Hepatocyte (in vitro differentiated cells): Measurements from ENCODE around the gene GPR82.

Experiments
- CTCF ChIP-seq: fragments of 200-600 bp; sonication (generic); IDR thresholded peaks from 2 replicates; pipeline ENCODE4 v1.5.1; 2016; ENCODE audit warnings: antibody characterized with exemption, mild to moderate bottlenecking; ENCODE audit not compliant: poor library complexity
- EZH2 ChIP-seq: fragments of 200-600 bp; sonication (generic); IDR thresholded peaks from 2 replicates; pipeline ENCODE4 v1.6.1; 2016; ENCODE audit warnings: antibody characterized with exemption, mild to moderate bottlenecking, borderline replicate concordance

- no peak for TF ChIP-seq EZH2
- TF ChIP-seq CTCF, result no peak
Observed at GRCh38 chrX:41684940-41685339, 39.0 kb upstream of the GPR82 start.
